Measurements from ENCODE around the gene PPP4R3B. TPM values are rescaled to one million over a fixed set of nuclear protein-coding genes. Genes with fewer than 3 reads are reported as not detected.

PPP4R3B gene
- total and polyA plus RNA-seq, 2 of the 13 experiments (the other 11 are each of a cell fraction or from before 2014, with no cell fraction given): 24.2 to 53.0 TPM

- TF ChIP-seq E2F5 (CRISPR knock-in tag; conservative IDR thresholded peaks at IDR 0.05): no peak
- TF ChIP-seq ZSCAN21 (CRISPR knock-in tag; IDR thresholded peaks at IDR 0.05; ENCODE audit: borderline replicate concordance): no peak
- peak; percentile 63; the same call in 1 of the 2 replicates for TF ChIP-seq ZFP90 (CRISPR knock-in tag; IDR thresholded peaks at IDR 0.05; ENCODE audit: borderline replicate concordance)
- no peak for TF ChIP-seq ZNF703 (CRISPR knock-in tag; IDR thresholded peaks at IDR 0.05; ENCODE audit: borderline replicate concordance)
- 0 out of 2 replicates have a peak, but pooled peaks have one; percentile 22 for TF ChIP-seq ZNF546 (CRISPR knock-in tag; conservative IDR thresholded peaks at IDR 0.05)
- TF ChIP-seq YEATS2 (CRISPR knock-in tag; IDR thresholded peaks at IDR 0.05; ENCODE audit: borderline replicate concordance): 0 out of 2 replicates have a peak, but pooled peaks have one; percentile 65
- TF ChIP-seq U2AF1 (optimal IDR thresholded peaks at IDR 0.05; ENCODE audit: low read depth, low read length): no peak
- no peak for TF ChIP-seq ZNF605 (CRISPR knock-in tag; IDR thresholded peaks at IDR 0.05)
- peak; percentile 49; the same call in 1 of the 2 replicates for TF ChIP-seq ATF2 (CRISPR knock-in tag; IDR thresholded peaks at IDR 0.05)
- TF ChIP-seq SMAD1 (CRISPR knock-in tag; IDR thresholded peaks at IDR 0.05; ENCODE audit: borderline replicate concordance, low read depth): no peak
- TF ChIP-seq HNRNPL (IDR thresholded peaks at IDR 0.05; ENCODE audit: low read depth, low read length): no peak
- TF ChIP-seq HMGXB3 (CRISPR knock-in tag; IDR thresholded peaks at IDR 0.05; ENCODE audit: borderline replicate concordance): no peak
- TF ChIP-seq ZNF777 (CRISPR knock-in tag; IDR thresholded peaks at IDR 0.05): no peak
- no peak; the same call in 1 of the 2 replicates for TF ChIP-seq MYPOP (CRISPR knock-in tag; IDR thresholded peaks at IDR 0.05)
- 0 out of 2 replicates have a peak, but pooled peaks have one; percentile 38 for TF ChIP-seq KAT7 (CRISPR knock-in tag; IDR thresholded peaks at IDR 0.05; ENCODE audit: borderline replicate concordance)
- no peak for TF ChIP-seq NFRKB (IDR thresholded peaks at IDR 0.05)
Observed at GRCh38 chr2:55618275-55619055, 1.0 kb upstream of the PPP4R3B start (continued).
